SK-N-SH (cell line): ENCODE data around the gene NR5A1. TPM values are rescaled to one million over a fixed set of nuclear protein-coding genes. Genes with fewer than 3 reads are reported as not detected.

Experiments used
- CTCF ChIA-PET: fragments of 300-600, 350-600 bp; formaldehyde crosslinking; extraction: SDS; loops from one replicate; lab custom pipeline; 2021; lab: Yijun Ruan, JAX
- POLR2A ChIA-PET: fragments of 350-600 bp; sonication (Branson Sonifier 250); formaldehyde crosslinking; extraction: SDS; loops from one replicate; lab custom pipeline; 2020; ENCODE audit warnings: antibody characterized with exemption, inconsistent platforms; lab: Yijun Ruan, JAX
- DNase-seq: peaks from one replicate; pipeline ENCODE4 v3.0.0; 2012
- H2AFZ ChIP-seq: fragments of 200-600 bp; sonication (generic); 2 replicates; pipeline ENCODE4 v1.8.1; 2016; ENCODE audit warnings: antibody characterized with exemption, mild to moderate bottlenecking, low read depth
- H3F3A ChIP-seq: fragments of 200-600 bp; sonication (generic); replicated peaks from 2 replicates; pipeline ENCODE3; 2016; ENCODE audit warnings: antibody characterized with exemption, mild to moderate bottlenecking; ENCODE audit not compliant: insufficient read depth
- H3K27ac ChIP-seq, 2 experiments: fragments of 200-500 bp in 1 of 2; fragments of 200-600 bp in 1 of 2; sonication (Bioruptor generic) in 1 of 2; sonication (generic), shearing (Covaris generic) in 1 of 2; 2 replicates each; pipeline versions ENCODE4 v1.5.1 to v1.6.1; 2014 to 2016; ENCODE audit warnings: low read depth in 2 of 2, inconsistent platforms in 1 of 2, low read length in 1 of 2, mild to moderate bottlenecking in 1 of 2, mixed read lengths in 1 of 2
- H3K27me3 ChIP-seq: fragments of 200-600 bp; sonication (generic), shearing (Covaris generic); 2 replicates; pipeline ENCODE4 v1.6.1; 2016; ENCODE audit warnings: mixed run types; ENCODE audit not compliant: insufficient read depth
- H3K36me3 ChIP-seq, 2 experiments: fragments of 200-500 bp in 1 of 2; fragments of 200-600 bp in 1 of 2; sonication (Bioruptor generic) in 1 of 2; sonication (generic) in 1 of 2; replicated peaks in 1 of 2; 2 replicates each; pipeline versions ENCODE3 to v1.5.1; 2014 to 2016; ENCODE audit warnings: low read length in 1 of 2, mild to moderate bottlenecking in 1 of 2; ENCODE audit not compliant: insufficient read depth in 2 of 2, control insufficient read depth in 1 of 2
- H3K4me1 ChIP-seq, 2 experiments: fragments of 200-500 bp in 1 of 2; fragments of 200-600 bp in 1 of 2; sonication (Bioruptor generic) in 1 of 2; sonication (generic), shearing (Covaris generic) in 1 of 2; 2 replicates each; pipeline versions ENCODE4 v1.5.1 to v1.6.1; 2014 to 2016; ENCODE audit warnings: low read depth in 1 of 2, low read length in 1 of 2, mixed run types in 1 of 2; ENCODE audit not compliant: insufficient read depth in 2 of 2, control insufficient read depth in 1 of 2
- H3K4me2 ChIP-seq: fragments of 200-600 bp; sonication (generic), shearing (Covaris generic); 2 replicates; pipeline ENCODE4 v1.6.1; 2017; ENCODE audit warnings: mixed run types
- H3K4me3 ChIP-seq, 2 experiments: fragments of 200-500 bp in 1 of 2; fragments of 200-600 bp in 1 of 2; sonication (Bioruptor generic) in 1 of 2; sonication (generic), shearing (Covaris generic) in 1 of 2; 2 replicates each; pipeline versions ENCODE4 v1.5.1 to v1.8.1; 2014 to 2016; ENCODE audit warnings: low read depth in 2 of 2, inconsistent platforms in 1 of 2, low read length in 1 of 2, mild to moderate bottlenecking in 1 of 2, mixed read lengths in 1 of 2, moderate library complexity in 1 of 2
- H3K79me2 ChIP-seq: fragments of 200-600 bp; sonication (generic); 2 replicates; pipeline ENCODE4 v1.8.1; 2017; ENCODE audit warnings: mild to moderate bottlenecking; ENCODE audit not compliant: insufficient read depth
- H3K9ac ChIP-seq: fragments of 200-600 bp; sonication (generic); 2 replicates; pipeline ENCODE4 v1.6.1; 2017; ENCODE audit warnings: mixed run types
- H3K9me2 ChIP-seq: fragments of 200-600 bp; sonication (generic); 2 replicates; pipeline ENCODE4 v1.6.1; 2017; ENCODE audit warnings: mixed run types
- H3K9me3 ChIP-seq: fragments of 200-600 bp; sonication (generic); 2 replicates; pipeline ENCODE4 v1.6.1; 2017; ENCODE audit warnings: mixed run types, mild to moderate bottlenecking, moderate library complexity
- H4K20me1 ChIP-seq: fragments of 200-600 bp; sonication (generic); 2 replicates; pipeline ENCODE4 v1.6.1; 2017; ENCODE audit warnings: mild to moderate bottlenecking, mixed run types; ENCODE audit not compliant: insufficient read depth
- CHD2 ChIP-seq: fragments of 150-350 bp; IDR thresholded peaks from 2 replicates; pipeline ENCODE4 v1.6.1; 2018; ENCODE audit warnings: low read length; ENCODE audit not compliant: partially characterized antibody
- ELF1 ChIP-seq: IDR thresholded peaks from 2 replicates; pipeline ENCODE4 v1.4.0; 2012
- EP300 ChIP-seq, 2 experiments: IDR thresholded peaks; 2 replicates each; pipeline versions ENCODE4 v1.4.0 to v1.6.1; 2012; ENCODE audit warnings: borderline replicate concordance in 1 of 2, low read depth in 1 of 2, low read length in 1 of 2
- FOSL2 ChIP-seq: IDR thresholded peaks from 2 replicates; pipeline ENCODE4 v1.4.0; 2012; ENCODE audit warnings: low read depth, mild to moderate bottlenecking, moderate library complexity, borderline replicate concordance
- FOXJ3 ChIP-seq: sonication (generic); formaldehyde crosslinking; IDR thresholded peaks from 2 replicates; pipeline ENCODE4 v1.5.1; 2020; ENCODE audit warnings: mild to moderate bottlenecking, missing genetic modification reagents
- GABPA ChIP-seq: IDR thresholded peaks from 2 replicates; pipeline ENCODE4 v1.4.0; 2012; ENCODE audit warnings: low read depth, mild to moderate bottlenecking
- GATA2 ChIP-seq: sonication (generic); formaldehyde crosslinking; IDR thresholded peaks from 2 replicates; pipeline ENCODE4 v1.5.0; 2020; ENCODE audit warnings: mild to moderate bottlenecking, missing genetic modification reagents
- JUND ChIP-seq: IDR thresholded peaks from 2 replicates; pipeline ENCODE4 v1.4.0; 2012
- MEF2A ChIP-seq: IDR thresholded peaks from 2 replicates; pipeline ENCODE4 v1.4.0; 2012; ENCODE audit warnings: low read depth, borderline replicate concordance
- POLR2AphosphoS5 ChIP-seq: IDR thresholded peaks from 2 replicates; pipeline ENCODE4 v1.6.1; 2012; ENCODE audit warnings: low read depth, low read length
- RFX5 ChIP-seq: IDR thresholded peaks from 2 replicates; pipeline ENCODE4 v1.6.1; 2012; ENCODE audit warnings: mild to moderate bottlenecking, improper control_type of control experiment, low read length
- TAF1 ChIP-seq: IDR thresholded peaks from 2 replicates; pipeline ENCODE4 v1.6.1; 2012; ENCODE audit warnings: low read depth, mild to moderate bottlenecking, low read length, moderate library complexity, borderline replicate concordance
- USF2 ChIP-seq: fragments of 150-350 bp; IDR thresholded peaks from 2 replicates; pipeline ENCODE4 v1.6.1; 2017; ENCODE audit warnings: antibody characterized with exemption, low read length, low read depth, borderline replicate concordance
- YY1 ChIP-seq: IDR thresholded peaks from 2 replicates; pipeline ENCODE4 v1.4.0; 2012; ENCODE audit warnings: low read depth, mild to moderate bottlenecking
- ZBTB33 ChIP-seq: IDR thresholded peaks from 2 replicates; pipeline ENCODE4 v1.4.0; 2012; ENCODE audit warnings: low read depth, borderline replicate concordance
- WGBS: methylation state at CpG from one replicate; pipeline ENCODE4 v1.1.6; 2017; ENCODE audit warnings: low lambda C conversion rate; 5-methylcytosine and 5-hydroxymethylcytosine counted together
- polyA plus RNA-seq, 3 experiments: library from polyadenylated mRNA; depleted of rRNA; stranded (reverse); fragments of >200 nt; gene quantifications; 2 replicates each; pipeline ENCODE4 v1.2.3, GENCODE V29; 2012
- TF ChIP-seq, protein P1 (sequence below): fragments of 150-350 bp; IDR thresholded peaks from 2 replicates; pipeline ENCODE4 v1.6.1; 2016; ENCODE audit warnings: mild to moderate bottlenecking, low read depth, low read length
- TF ChIP-seq, protein P2 (sequence below): fragments of 200-600 bp; sonication (generic); IDR thresholded peaks from 2 replicates; pipeline ENCODE4 v1.6.1; 2017; ENCODE audit warnings: antibody characterized with exemption, mild to moderate bottlenecking, moderate library complexity
- TF ChIP-seq, protein P3 (sequence below): IDR thresholded peaks from 2 replicates; pipeline ENCODE4 v1.6.1; 2012; ENCODE audit warnings: mild to moderate bottlenecking, low read depth, low read length, moderate library complexity

The NR5A1 gene
- polyA plus RNA-seq, 1 of the 3 experiments (the other 2 are of a cell fraction) = not detected

GRCh38 chr9:124444166-124444565, 63.0 kb downstream of the NR5A1 start:
- POLR2A ChIA-PET = no interaction called here
- no peaks in the 10 kb centered on the region for H4K20me1 ChIP-seq
- CTCF ChIA-PET = no interaction called here
- no peak for TF ChIP-seq RFX5
- TF ChIP-seq FOXJ3 (CRISPR knock-in tag) = no peak
- no peak for TF ChIP-seq MEF2A
- TF ChIP-seq, protein P1, sequence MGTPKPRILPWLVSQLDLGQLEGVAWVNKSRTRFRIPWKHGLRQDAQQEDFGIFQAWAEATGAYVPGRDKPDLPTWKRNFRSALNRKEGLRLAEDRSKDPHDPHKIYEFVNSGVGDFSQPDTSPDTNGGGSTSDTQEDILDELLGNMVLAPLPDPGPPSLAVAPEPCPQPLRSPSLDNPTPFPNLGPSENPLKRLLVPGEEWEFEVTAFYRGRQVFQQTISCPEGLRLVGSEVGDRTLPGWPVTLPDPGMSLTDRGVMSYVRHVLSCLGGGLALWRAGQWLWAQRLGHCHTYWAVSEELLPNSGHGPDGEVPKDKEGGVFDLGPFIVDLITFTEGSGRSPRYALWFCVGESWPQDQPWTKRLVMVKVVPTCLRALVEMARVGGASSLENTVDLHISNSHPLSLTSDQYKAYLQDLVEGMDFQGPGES = no peak
- TF ChIP-seq GABPA = no peak
- no peak for TF ChIP-seq JUND
- TF ChIP-seq POLR2AphosphoS5 = no peak
- no peak for TF ChIP-seq YY1
- TF ChIP-seq CHD2 = no peak
- no peak for TF ChIP-seq EP300 (IDR thresholded peaks at IDR 0.05; ENCODE audit: borderline replicate concordance in 1 of 2, low read depth in 1 of 2, low read length in 1 of 2)
- no peak for TF ChIP-seq ELF1
- TF ChIP-seq TAF1 = no peak
- no peak for TF ChIP-seq USF2
- TF ChIP-seq FOSL2 = no peak
- TF ChIP-seq, protein P2, sequence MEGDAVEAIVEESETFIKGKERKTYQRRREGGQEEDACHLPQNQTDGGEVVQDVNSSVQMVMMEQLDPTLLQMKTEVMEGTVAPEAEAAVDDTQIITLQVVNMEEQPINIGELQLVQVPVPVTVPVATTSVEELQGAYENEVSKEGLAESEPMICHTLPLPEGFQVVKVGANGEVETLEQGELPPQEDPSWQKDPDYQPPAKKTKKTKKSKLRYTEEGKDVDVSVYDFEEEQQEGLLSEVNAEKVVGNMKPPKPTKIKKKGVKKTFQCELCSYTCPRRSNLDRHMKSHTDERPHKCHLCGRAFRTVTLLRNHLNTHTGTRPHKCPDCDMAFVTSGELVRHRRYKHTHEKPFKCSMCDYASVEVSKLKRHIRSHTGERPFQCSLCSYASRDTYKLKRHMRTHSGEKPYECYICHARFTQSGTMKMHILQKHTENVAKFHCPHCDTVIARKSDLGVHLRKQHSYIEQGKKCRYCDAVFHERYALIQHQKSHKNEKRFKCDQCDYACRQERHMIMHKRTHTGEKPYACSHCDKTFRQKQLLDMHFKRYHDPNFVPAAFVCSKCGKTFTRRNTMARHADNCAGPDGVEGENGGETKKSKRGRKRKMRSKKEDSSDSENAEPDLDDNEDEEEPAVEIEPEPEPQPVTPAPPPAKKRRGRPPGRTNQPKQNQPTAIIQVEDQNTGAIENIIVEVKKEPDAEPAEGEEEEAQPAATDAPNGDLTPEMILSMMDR = no peak
- TF ChIP-seq, all 33 proteins: peak for 0
- whole genome bisulfite sequencing = 85% methylated on average over 3 of the region's 3 CpGs
- no peak for DNase-seq
- Histone ChIP-seq H3K4me2 (no peak overlapping the region), H3K27me3 (no peaks in the 10 kb centered on the region), H3K36me3 (no peaks in the 10 kb centered on the region), H3F3A (peaks cover 5% of the 10 kb centered on the region), H3K4me1 (no peaks in the 10 kb centered on the region), H2AFZ (0 out of 2 replicates have a peak overlapping the region, but pooled peaks have one; percentile 46), H3K9me3 (no peaks in the 10 kb centered on the region), H3K27ac (no peak overlapping the region), H3K4me3 (no peak overlapping the region), H3K9me2 (no peaks in the 10 kb centered on the region), H3K79me2 (no peaks in the 10 kb centered on the region), H3K9ac (no peak overlapping the region)

GRCh38 chr9:124443625-124444024, 63.6 kb downstream of the NR5A1 start:
- Histone ChIP-seq H3K4me1 (no peaks in the 10 kb centered on the region), H3K27ac (no peak overlapping the region), H3K79me2 (no peaks in the 10 kb centered on the region), H3K36me3 (no peaks in the 10 kb centered on the region), H3K4me3 (no peak overlapping the region), H4K20me1 (no peaks in the 10 kb centered on the region), H2AFZ (no peak overlapping the region), H3K9ac (no peak overlapping the region), H3K9me2 (no peaks in the 10 kb centered on the region), H3K4me2 (no peak overlapping the region), H3K9me3 (no peaks in the 10 kb centered on the region), H3F3A (peaks cover 5% of the 10 kb centered on the region), H3K27me3 (no peaks in the 10 kb centered on the region)
- no peak for DNase-seq
- ChIA-PET POLR2A (no interaction called here), CTCF (no interaction called here)
- 66% methylated on average over 2 of the region's 2 CpGs for WGBS
- no peak for TF ChIP-seq ELF1
- TF ChIP-seq ZBTB33 = no peak
- no peak for TF ChIP-seq CHD2
- no peak for TF ChIP-seq GATA2 (CRISPR knock-in tag)
- TF ChIP-seq, protein P3, sequence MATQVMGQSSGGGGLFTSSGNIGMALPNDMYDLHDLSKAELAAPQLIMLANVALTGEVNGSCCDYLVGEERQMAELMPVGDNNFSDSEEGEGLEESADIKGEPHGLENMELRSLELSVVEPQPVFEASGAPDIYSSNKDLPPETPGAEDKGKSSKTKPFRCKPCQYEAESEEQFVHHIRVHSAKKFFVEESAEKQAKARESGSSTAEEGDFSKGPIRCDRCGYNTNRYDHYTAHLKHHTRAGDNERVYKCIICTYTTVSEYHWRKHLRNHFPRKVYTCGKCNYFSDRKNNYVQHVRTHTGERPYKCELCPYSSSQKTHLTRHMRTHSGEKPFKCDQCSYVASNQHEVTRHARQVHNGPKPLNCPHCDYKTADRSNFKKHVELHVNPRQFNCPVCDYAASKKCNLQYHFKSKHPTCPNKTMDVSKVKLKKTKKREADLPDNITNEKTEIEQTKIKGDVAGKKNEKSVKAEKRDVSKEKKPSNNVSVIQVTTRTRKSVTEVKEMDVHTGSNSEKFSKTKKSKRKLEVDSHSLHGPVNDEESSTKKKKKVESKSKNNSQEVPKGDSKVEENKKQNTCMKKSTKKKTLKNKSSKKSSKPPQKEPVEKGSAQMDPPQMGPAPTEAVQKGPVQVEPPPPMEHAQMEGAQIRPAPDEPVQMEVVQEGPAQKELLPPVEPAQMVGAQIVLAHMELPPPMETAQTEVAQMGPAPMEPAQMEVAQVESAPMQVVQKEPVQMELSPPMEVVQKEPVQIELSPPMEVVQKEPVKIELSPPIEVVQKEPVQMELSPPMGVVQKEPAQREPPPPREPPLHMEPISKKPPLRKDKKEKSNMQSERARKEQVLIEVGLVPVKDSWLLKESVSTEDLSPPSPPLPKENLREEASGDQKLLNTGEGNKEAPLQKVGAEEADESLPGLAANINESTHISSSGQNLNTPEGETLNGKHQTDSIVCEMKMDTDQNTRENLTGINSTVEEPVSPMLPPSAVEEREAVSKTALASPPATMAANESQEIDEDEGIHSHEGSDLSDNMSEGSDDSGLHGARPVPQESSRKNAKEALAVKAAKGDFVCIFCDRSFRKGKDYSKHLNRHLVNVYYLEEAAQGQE = no peak
- TF ChIP-seq USF2 = no peak
